Measurements from ENCODE around the gene CCM2L. TPM values are rescaled to one million over a fixed set of nuclear protein-coding genes. Genes with fewer than 3 reads are reported as not detected.

The CCM2L gene
- total RNA-seq, 1 donor from 2014 or later: 0.63 TPM

GRCh38 chr20:32006841-32007786, 3.1 kb upstream of the CCM2L start:
- Mint-ChIP-seq H3K9me3 (no peaks in the 10 kb centered on the region), H3K36me3 (no peaks in the 10 kb centered on the region), H3K27ac (no peak overlapping the region), H3K4me1 (ENCODE audit: unreplicated experiment) (no peaks in the 10 kb centered on the region), H3K4me3 (no peak overlapping the region), H3K27me3 (peaks cover 54% of the 10 kb centered on the region)
- TF ChIP-seq, protein P1, sequence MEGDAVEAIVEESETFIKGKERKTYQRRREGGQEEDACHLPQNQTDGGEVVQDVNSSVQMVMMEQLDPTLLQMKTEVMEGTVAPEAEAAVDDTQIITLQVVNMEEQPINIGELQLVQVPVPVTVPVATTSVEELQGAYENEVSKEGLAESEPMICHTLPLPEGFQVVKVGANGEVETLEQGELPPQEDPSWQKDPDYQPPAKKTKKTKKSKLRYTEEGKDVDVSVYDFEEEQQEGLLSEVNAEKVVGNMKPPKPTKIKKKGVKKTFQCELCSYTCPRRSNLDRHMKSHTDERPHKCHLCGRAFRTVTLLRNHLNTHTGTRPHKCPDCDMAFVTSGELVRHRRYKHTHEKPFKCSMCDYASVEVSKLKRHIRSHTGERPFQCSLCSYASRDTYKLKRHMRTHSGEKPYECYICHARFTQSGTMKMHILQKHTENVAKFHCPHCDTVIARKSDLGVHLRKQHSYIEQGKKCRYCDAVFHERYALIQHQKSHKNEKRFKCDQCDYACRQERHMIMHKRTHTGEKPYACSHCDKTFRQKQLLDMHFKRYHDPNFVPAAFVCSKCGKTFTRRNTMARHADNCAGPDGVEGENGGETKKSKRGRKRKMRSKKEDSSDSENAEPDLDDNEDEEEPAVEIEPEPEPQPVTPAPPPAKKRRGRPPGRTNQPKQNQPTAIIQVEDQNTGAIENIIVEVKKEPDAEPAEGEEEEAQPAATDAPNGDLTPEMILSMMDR (conservative IDR thresholded peaks at IDR 0.05): no peak
- DNase-seq (ENCODE audit: extremely low spot score, unreplicated experiment): no peak

- Mint-ChIP-seq H3K4me1 (ENCODE audit: unreplicated experiment) (no peaks in the 10 kb centered on the region), H3K4me3 (no peak overlapping the region), H3K27ac (no peak overlapping the region), H3K36me3 (no peaks in the 10 kb centered on the region), H3K9me3 (no peaks in the 10 kb centered on the region), H3K27me3 (peaks cover 57% of the 10 kb centered on the region)
- TF ChIP-seq, protein P1 (conservative IDR thresholded peaks at IDR 0.05): no peak
- no peak for DNase-seq (ENCODE audit: extremely low spot score, unreplicated experiment)
Observed at GRCh38 chr20:32007787-32008616, 2.2 kb upstream of the CCM2L start.

DNA sequence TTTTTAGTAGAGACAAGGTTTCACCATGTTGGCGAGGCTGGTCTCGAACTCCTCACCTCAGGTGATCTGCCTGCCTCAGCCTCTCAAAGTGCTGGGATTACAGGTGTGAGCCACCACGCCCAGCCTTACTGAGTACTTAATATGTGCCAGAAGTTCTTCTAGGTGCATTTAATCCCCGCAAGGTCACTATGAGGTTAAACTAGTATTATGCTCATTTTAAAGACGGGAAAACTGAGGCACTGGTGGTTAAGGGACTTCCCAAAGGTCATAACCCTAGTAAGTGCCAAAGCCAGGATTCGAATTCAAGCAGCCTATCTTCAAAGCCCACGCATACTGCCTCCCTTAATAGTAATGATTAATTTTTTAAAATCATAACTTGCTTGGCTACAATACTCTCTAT, 674 bp upstream of the CCM2L start:
- no peak for DNase-seq (ENCODE audit: extremely low spot score, unreplicated experiment)
- H3K27ac Mint-ChIP-seq: no peak overlapping the region
- no peak overlapping the region for H3K4me3 Mint-ChIP-seq
- TF ChIP-seq, protein P1 (conservative IDR thresholded peaks at IDR 0.05): no peak
- H3K4me1 Mint-ChIP-seq (ENCODE audit: unreplicated experiment): no peaks in the 10 kb centered on the region
- no peaks in the 10 kb centered on the region for H3K36me3 Mint-ChIP-seq
- no peaks in the 10 kb centered on the region for H3K9me3 Mint-ChIP-seq
- peaks cover 57% of the 10 kb centered on the region for H3K27me3 Mint-ChIP-seq

DNA sequence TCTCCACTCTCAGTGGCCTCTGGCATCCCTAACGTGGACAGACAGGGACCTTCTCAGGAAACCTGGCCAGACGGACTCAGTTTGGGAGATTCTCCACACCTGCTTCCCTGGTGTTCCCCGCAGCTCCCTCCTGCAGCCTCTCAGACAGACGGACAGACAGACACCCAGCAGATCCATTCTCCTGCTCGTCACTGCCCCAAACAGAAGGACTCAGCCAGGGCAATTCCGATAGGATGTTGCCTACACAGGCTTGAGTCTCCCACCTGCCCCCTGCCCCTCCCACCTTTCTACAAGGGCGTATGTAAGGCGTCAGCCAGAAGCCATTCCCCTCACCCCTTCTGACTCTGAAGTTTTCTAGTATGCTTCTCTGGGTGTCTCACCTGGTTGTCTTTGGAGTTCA, 428 bp downstream of the CCM2L start:
- no peaks in the 10 kb centered on the region for H3K36me3 Mint-ChIP-seq
- H3K4me3 Mint-ChIP-seq: no peak overlapping the region
- peak overlapping the region; percentile 40 for H3K27ac Mint-ChIP-seq
- H3K27me3 Mint-ChIP-seq: peaks cover 68% of the 10 kb centered on the region
- TF ChIP-seq, protein P1 (conservative IDR thresholded peaks at IDR 0.05): no peak
- no peak for DNase-seq (ENCODE audit: extremely low spot score, unreplicated experiment)
- H3K9me3 Mint-ChIP-seq: no peaks in the 10 kb centered on the region
- no peaks in the 10 kb centered on the region for H3K4me1 Mint-ChIP-seq (ENCODE audit: unreplicated experiment)

GRCh38 chr20:32012159-32012688, 2.0 kb downstream of the CCM2L start:
- H3K4me1 Mint-ChIP-seq (ENCODE audit: unreplicated experiment): peaks cover under 1% of the 10 kb centered on the region
- H3K9me3 Mint-ChIP-seq: no peaks in the 10 kb centered on the region
- no peak overlapping the region for H3K4me3 Mint-ChIP-seq
- TF ChIP-seq, protein P1 (conservative IDR thresholded peaks at IDR 0.05): no peak
- no peak for DNase-seq (ENCODE audit: extremely low spot score, unreplicated experiment)
- peak overlapping the region; percentile 29 for H3K27ac Mint-ChIP-seq
- H3K27me3 Mint-ChIP-seq: peaks cover 69% of the 10 kb centered on the region
- no peaks in the 10 kb centered on the region for H3K36me3 Mint-ChIP-seq
